Iris pigment epithelial cell (primary cell): ENCODE measurements around the gene CTNNBL1.

Source experiments
- DNase-seq: peaks from one replicate; pipeline ENCODE4 v3.0.0-alpha.2; 2011; ENCODE audit warnings: low read depth

CTNNBL1 gene

DNA sequence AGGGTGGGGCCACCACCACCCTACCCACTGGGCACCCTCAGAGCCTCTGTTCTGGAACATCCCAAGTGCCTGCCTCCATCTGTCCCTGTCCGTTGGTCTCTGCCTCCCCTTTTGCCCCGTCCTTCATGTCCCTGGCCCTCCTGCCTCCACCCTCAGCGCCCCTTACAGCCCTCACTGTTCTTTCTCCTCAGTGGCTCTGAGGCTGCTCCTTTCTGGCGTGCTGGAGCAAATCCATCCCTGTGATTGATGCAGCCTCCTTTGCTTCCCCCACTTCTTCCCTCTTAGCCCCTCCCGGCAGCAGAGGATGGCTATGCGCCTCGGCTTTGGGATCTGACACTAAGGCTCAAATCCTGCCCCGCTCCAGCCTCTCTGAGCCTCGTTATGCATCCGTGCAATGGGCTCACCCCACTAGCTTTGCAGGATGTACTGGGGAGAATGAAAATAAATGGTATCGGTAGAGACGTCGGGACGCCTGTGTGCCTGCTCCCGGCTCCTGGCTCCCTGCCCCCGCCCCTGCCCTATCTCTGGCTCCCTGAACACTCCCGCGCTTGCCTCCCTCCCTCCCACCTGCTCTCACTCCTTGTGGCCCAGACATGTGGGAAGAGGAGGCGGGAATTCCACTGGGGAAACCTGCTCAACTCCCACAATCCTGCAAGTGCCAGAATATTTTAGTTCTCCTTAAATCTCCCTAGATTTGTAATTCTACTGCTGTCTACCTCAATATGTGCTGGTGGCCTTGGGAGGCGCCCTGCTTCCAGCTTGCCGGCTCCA, 222.2 kb downstream of the CTNNBL1 start:
- DNase-seq: no peak

DNA sequence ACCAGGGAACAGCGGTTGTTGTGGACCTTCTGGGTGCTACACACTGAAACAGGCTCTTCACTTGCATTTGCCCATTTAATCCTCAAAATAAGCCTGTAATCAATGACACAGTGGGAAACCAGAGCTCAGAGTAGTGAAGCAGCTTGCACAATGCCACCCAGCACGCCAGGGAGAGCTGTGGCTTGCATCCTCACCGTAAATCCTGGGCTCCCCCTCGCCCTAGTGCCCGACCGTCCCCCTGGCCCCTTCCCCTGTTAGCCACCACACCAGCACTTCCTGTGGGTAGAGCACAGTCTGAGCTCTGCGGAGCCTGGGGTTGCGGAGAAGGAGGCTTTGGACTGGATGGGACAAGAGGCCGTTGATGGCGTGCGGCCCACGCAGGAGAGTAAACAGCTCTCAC, 223.6 kb downstream of the CTNNBL1 start:
- no peak for DNase-seq

DNA sequence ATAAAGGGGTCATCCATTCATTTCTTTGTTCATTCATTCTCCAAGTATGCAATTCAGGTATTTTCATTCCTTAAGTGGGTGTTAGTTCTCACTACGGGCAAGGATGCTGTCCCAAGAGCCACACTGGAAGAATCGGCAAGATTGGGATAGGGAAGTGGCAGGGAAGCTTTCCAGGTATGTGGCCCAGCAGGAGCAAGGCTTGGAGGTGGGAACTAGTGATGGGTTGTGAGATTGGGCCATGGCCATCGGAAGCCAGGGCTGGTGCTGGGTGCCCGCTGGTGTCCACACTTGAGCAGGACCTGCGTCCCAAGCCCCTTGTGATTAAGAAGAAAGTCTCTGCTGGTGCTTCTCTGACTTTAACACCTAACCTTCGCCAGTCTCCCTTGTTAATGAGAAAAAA, 224.2 kb downstream of the CTNNBL1 start:
- DNase-seq: no peak

DNA sequence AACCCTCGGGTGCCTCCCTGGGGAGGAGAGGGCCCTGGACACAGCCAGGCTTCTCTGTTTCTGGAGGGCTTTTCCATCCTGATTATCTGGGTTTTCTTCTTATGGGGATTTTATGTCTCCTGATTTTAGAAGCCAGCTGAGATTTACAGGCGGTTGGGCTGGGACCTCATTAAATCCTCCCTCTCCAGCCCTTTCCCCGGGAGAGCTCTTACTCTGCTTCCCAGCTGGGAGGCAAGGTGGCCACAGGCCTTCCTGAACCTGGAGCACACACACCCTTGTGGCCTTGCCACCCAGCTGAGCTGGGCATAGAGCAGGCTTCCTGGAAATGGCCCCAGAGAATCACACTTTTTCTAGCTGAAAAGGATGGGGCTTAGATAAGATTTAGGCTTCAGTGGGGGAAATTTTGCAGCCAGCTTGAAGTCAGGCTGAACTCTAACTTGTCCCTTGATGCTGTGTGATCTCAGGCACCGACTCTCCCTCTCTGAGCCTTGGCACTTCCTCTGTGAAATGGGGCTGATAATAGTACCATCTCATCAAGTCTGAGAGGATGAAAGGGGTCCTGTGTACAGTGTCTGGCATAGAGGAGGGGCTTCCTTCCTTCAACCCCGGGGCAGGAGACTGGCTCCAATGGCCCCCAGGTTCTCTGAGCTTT, 225.7 kb downstream of the CTNNBL1 start:
- DNase-seq: no peak

DNA sequence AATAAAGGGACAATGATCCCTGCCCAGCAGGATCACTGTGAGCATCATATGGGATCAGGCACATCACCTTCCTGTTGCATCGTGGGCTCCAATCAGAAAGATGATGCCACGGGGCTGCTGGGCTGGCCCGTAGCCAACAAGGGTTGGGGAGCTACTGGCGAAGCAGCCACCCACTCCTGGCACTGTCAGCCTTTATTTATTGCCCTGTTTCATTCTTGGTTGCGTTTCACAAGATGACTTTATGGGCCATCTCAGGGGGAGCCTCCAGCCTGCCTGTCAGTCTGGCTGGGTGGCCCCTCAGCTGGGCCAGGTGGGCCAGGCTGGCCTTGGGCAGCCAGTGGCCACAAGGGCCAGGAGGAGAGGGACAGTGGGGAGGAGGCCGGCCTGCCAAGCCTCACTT, 226.4 kb downstream of the CTNNBL1 start:
- no peak for DNase-seq

DNA sequence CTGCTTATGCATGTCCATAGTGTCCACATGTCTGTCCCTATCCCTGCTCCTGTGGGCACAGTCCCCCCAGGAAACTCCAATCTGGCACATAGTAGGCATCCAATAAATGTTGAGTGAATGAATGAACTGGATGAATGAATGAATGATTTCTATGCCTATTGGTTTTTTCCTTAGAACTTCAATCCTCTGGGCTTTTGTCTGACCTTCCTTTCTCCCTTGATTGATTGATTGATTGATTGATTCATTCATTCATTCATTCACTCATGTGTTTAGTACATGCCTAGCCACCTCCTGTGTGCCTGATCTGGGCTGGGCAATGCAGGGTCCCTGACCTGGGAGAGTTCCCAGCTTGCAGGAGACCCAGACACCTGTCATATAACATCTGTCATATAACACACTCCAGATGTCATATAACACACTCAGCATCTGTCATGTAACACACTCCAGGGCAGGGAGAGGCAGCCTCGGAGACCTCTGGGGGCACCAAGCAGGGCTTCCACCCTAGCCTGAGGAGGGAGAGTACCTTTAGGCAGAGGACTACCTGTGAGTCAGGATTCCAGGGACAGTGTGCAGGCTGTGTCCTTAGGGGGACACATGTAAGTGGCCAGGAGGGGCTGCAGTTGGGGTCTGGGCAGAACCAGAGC, 227.0 kb downstream of the CTNNBL1 start:
- DNase-seq: no peak

DNA sequence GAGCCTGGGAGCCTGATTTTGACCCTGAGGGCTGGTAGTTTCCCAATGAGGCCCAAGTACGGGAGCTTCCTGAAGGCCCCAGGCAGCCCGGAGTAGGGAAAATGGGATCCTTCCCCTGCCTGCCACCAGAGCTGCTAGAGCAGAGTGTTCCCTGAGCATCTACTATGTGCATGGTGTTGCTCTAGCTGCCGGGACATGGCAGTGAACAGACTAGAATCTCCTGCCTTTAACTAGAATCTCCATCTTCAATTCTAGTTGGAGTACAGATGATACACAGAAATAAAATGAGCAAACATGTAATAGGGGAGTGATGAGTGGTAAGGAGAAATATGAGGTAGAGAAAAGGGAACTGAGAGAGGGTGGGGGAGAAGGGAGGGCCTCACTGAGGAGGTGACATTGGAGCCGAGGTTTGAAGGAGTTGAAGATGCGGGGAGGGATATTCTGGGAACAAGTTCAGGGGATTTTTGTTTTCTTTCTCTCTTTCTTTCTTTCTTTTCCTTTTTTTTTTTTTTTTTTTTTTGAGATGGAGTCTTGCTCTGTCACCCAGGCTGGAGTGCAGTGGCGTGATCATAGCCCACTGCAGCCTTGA, 227.6 kb downstream of the CTNNBL1 start:
- no peak for DNase-seq
